ENCODE results near the gene PPM1E.
"Not testable (repeated sequence)": the region's sequence is repeated elsewhere in the genome, so short reads cannot be mapped to it uniquely, and the experiment has no call there.

PPM1E gene

DNA sequence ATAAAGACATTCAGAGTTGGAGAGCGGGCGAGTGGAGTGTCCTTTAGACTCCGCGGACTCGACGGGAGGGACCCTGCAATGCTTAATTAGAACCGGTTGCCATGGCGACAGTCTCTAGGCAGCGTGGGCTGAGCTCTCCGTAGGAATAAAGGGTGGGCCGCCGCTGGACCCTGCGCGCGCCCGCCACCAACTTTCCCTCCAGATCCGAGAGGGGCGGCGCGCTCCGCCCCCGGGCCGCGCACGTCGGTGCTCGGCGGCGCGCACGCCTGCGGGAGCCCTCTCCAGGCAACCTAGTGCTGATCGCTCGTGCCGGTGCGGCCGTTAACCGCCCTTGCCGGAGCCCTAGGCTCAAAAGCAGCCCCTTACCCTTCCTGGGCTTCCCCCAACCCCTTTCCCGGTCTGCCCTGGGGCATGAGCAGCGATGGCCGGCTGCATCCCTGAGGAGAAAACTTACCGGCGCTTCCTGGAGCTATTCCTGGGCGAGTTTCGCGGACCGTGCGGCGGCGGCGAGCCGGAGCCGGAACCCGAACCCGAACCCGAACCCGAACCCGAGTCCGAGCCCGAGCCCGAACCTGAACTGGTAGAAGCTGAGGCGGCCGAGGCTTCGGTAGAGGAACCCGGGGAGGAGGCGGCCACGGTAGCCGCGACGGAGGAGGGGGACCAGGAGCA lies at the start of gene PPM1E:
PPM1E (plus strand) TSS at position 278 of the 669 bp plus-strand sequence.
- no peak for DNase-seq

DNA sequence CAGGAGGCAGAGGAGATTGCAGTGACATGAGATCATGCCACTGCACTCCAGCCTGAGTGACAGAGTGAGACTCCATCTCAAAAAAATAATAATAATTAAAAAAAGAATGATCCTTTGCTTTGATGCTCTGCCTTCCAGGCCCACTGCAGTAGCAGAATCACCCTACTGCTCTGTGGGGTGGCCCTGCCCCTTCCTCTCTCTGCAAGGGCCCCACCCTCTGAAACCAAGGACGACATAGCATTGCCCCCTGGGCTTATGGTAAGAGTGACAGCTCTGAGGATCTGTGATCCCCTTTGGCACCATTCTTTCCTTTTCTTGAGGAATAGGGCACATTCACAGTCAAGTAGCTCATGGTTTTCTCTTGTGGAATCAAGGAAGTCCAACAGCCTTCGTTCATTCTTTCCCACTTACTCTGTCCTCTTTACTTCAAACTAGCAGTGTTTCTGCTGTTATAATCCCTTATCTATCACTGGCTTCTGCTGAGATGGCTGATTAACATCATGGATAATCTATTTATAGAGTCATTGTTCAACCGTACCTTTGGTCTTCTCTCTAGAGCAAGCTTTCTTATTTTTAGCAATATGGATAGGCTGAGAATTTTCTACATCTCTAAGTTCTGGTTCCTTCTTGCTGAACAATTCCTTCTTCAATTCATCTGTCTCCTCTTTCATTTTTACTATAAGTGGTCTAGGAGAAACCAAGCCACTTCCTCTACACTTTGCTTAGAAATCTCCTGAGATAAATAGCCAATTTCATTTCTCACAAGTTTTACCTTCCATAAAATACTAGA lies 49.1 kb upstream of the PPM1E start:
- DNase-seq: no peak

DNA sequence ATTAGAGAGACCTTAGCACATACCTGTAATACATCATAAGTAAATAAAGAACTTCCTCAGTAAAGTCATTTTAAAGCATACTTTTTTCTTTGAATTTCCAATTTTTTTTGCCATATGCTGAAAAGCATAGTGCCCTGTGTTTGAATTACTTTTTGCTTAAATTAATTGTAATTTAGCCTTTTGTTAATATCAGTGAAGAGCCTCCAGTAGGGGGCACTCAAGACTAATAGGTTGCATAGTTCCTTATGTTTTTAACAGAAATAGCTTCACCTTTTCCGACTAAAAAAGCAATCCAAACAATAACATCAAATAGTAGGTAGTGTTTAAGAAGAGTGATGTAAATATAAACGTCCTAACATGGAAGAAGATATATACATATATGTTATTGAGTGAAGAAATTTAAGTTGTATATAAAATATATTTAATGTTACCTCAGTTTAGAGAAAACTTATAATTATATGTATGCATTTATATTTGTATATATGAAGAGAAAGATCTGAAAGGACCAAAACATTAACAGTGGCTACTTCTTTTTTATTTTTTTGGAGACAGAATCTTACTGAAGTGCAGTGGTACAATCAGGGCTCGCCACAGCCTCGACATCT lies 44.6 kb upstream of the PPM1E start:
- no peak for DNase-seq

DNA sequence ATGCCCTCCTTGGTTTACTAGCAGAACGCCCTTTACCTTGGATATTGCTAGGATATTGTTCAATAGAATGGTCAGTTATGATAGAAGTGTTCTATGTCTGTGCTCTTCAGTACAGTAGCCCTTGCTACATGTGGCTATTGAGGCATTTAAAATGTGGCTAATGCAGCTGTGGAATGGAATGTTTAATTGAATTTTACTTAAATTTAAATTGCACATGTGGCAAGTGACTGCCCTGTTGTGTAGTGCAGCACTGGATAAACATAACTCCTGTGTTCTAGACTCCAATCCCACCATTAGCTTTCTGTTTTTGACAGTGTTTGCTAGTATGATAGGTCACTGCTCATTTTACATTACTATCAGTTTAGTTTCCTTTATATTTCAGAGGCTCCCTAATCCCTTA lies 33.4 kb upstream of the PPM1E start:
- DNase-seq: no peak

DNA sequence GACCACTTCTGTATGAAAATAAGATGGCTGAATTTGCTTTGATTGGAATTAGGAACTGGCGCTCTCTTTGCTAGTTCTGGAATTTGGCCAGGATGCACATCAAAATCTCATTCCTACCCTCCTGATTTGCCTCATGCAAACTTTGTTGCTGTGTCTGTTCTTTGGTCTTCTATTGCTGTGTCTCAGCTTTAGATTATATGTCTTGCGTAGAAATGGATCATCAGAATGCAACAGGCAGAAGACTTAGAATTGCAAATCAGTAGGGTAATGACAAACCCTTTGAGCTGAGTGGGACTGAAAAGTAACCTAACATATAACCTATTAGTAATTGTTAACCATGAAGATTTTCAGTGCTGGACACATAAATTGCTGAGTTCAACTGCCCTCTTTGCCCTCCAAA lies 33.0 kb upstream of the PPM1E start:
- DNase-seq: no peak

DNA sequence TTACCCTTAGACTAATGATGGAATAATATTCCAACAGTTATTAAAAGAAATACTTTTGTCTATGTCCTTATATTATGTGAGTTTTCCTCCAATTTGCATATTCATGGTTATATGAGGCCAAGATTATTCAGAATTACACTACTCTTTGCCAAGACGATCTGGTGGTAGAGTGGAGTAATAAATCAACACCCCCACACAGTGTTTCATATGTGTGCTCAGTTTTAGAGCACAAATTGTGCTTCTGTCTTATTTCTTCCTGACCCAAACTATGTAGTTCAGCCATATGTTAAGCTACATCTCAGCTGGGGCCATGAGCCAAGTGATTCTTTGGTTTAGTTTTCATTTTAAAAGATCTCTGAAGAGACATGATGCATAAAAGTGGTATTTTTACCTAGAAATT lies 26.9 kb upstream of the PPM1E start:
- no peak for DNase-seq

DNA sequence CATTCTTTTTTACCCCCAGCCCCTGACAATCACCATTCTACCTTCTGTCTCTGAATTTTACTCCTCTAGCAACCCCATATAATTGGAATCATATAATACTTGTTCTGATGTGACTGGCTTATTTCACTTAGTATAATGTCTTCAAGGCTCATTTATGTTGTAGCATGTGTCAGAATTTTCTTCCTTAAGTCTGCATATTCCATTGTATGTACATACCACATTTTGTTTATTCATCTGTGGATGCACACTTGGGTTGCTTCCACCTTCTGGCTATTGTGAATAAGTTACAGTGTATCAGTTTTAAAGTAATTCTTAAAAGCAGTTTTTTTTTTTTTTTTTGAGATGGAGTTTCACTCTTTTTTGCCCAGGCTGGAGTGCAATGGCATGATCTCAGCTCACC lies 24.7 kb upstream of the PPM1E start:
- no peak for DNase-seq

DNA sequence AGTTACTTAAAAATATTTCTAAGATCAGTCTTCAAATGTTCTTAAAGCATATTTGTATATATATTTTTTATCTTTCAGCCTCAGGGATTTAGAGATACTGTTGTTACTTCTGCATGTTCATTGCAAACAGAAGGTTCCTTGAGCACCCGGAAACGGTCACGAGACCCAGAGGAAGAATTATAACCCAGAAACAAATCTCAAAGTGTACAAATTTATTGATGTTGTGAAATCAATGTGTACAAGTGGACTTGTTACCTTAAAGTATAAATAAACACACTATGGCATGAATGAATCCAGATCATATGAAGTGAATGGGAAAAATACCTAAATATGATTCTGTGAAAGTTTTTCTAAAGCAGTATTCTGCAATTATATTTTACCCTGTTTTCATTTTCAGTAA lies 21.6 kb upstream of the PPM1E start:
- DNase-seq: no peak

GRCh38 chr17:58734811-58735210 lies 20.8 kb upstream of the PPM1E start:
- DNase-seq: no peak

- DNase-seq: no peak
Measured at GRCh38 chr17:58741121-58741625, 14.5 kb upstream of the PPM1E start.

- no peak for DNase-seq
Measured at GRCh38 chr17:58747674-58748073, 8.0 kb upstream of the PPM1E start.

GRCh38 chr17:58749627-58750026 lies 6.0 kb upstream of the PPM1E start:
- not testable (repeated sequence) for DNase-seq

GRCh38 chr17:58753026-58753425 lies 2.6 kb upstream of the PPM1E start:
- no peak for DNase-seq

GRCh38 chr17:58755269-58755576 lies 431 bp upstream of the PPM1E start:
- DNase-seq: no peak

DNA sequence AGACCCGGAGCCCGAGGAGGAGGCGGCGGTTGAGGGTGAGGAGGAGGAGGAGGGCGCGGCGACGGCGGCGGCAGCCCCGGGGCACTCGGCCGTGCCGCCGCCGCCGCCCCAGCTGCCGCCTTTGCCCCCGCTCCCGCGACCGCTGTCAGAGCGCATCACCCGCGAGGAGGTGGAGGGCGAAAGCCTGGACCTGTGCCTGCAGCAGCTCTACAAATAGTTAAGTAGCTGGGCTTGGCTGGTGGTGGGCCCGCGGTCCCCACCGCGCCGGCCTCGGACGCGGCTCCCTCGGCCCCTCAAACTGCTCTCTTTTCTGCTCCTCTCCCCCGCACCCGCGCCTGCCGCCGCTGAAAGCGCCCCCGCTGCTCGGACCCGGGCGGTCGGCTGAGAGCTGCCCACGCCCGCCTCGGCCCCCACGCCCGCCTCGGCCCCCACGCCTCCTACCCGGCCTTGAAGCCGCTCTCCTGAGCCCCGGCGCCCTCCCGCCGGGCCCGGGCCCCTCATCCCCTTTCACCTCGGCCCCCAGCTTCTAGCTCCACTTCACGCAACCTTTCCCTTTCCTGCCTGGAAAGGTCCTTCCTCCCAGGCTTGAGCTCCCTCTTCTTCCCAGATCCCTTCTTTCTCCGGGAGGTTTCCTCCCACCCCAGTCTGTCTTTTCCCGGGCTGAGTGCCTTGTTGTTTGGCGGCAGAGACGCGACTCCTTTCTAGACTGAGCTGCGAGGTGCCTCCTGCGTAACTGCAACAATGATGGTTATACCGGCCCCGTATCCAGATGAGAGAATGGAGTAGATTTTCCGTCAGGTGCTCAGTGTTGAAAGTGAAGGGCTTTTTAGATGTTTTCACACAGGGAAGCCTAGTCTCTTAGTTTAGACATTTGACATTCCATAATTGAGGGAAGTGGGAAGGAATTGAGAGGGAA lies 850 bp downstream of the PPM1E start:
- no peak for DNase-seq

GRCh38 chr17:58757162-58757613 lies 1.5 kb downstream of the PPM1E start:
- no peak for DNase-seq

DNA sequence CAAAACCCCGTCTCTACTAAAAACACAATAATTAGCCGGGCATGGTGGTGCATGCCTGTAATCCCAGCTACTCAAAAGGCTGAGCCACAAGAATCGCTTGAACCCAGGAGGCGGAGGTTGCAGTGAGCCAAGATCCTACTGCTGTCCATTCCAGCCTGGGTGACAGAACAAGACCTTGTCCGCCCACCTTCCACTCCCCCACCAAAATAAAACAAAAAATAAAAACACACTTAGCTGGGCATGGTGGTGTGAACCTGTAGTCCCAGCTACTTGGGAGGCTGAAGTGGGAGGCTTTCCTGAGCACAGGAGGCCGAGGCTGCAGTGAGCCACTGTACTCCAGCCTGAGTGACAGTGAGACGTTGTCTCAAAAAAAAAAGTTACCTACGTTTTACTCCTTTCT lies 3.2 kb downstream of the PPM1E start:
- no peak for DNase-seq

- DNase-seq: no peak
Measured at GRCh38 chr17:58759522-58759921, 3.9 kb downstream of the PPM1E start.

DNA sequence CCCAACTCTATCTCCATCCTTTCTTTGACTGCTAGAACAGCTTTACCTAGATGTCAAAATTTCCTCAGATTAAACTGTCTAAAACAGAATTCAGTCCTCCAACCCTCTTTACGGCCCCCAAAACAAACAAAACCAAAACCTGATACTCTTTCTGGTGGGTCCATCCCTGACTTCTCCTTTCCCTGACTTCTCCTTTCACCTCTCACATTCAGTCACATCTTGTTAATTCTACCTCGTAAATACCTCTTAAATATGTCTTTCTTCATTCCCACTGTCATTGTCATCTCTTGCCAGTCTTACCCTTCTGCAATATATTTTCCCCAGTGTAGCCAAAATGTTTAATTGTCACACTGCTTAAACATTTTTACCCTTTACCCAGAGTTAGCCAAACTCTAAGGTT lies 4.6 kb downstream of the PPM1E start:
- DNase-seq: no peak

DNA sequence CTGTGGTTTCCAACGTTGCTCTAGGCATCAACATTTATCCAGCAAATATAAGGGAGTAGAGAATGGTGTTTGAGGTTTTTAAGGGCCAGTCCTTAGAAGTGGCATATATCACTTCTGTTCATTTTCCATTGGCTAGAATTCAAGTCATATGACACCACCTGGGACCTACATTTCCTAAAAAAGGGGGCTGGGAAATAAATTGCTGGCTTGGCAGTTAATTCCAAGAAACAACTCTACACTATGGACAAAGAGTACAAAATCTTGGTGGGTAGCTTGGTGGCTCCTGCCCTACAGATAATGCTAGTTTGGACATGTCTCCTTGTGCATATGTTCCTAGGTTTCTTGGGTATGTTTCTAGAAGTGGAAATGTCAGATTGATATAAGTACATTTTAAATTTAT lies 7.6 kb downstream of the PPM1E start:
- DNase-seq: no peak

- no peak for DNase-seq
Measured at GRCh38 chr17:58764373-58764772, 8.7 kb downstream of the PPM1E start.

GRCh38 chr17:58778482-58778881 lies 22.8 kb downstream of the PPM1E start:
- not testable (repeated sequence) for DNase-seq

- DNase-seq: no peak
Measured at GRCh38 chr17:58779446-58779845, 23.8 kb downstream of the PPM1E start.
